Tibial nerve (tissue), 3 donors: ENCODE measurements around the gene SCG3.

ENCODE experiments used
- CTCF ChIP-seq, 5 experiments: fragments of 200-600 bp in 3 of 5; fragments of 450-650 bp in 2 of 5; sonication (generic) in 3 of 5; IDR thresholded peaks; one replicate each; pipeline ENCODE4 v1.5.1; 2016 to 2019; ENCODE audit warnings: antibody characterized with exemption in 5 of 5, mild to moderate bottlenecking in 3 of 5, moderate library complexity in 2 of 5
- POLR2A ChIP-seq, 2 donors: fragments of 450-650 bp; IDR thresholded peaks; one replicate each; pipeline ENCODE4 v1.6.1; 2017; ENCODE audit warnings: antibody characterized with exemption in 2 of 2, mild to moderate bottlenecking in 2 of 2, moderate library complexity in 2 of 2

- no peak for TF ChIP-seq CTCF (IDR thresholded peaks at IDR 0.05)
- no peak for TF ChIP-seq POLR2A (IDR thresholded peaks at IDR 0.05)
Measured at GRCh38 chr15:51714911-51715310, 33.6 kb downstream of the SCG3 start.
